Esophagus muscularis mucosa (tissue), 4 donors: Measurements from ENCODE around the gene ZFYVE27. TPM values are rescaled to one million over a fixed set of nuclear protein-coding genes. Genes with fewer than 3 reads are reported as not detected.

Experiments used
- DNase-seq: peaks from one replicate; pipeline ENCODE4 v3.0.0-alpha.2; 2017; ENCODE audit errors: extremely low spot score
- H3K27ac ChIP-seq, 4 donors: fragments of 200-600 bp; sonication (generic); replicated peaks in 1 of 4; 1 replicate in 3 of 4; 2 replicates in 1 of 4; pipeline ENCODE4 v1.5.1; 2016 to 2019; ENCODE audit warnings: mild to moderate bottlenecking in 1 of 4
- H3K27me3 ChIP-seq, 4 donors: fragments of 200-600 bp; sonication (generic); one replicate each; pipeline versions ENCODE4 v1.5.1 to v1.6.0; 2016 to 2019
- H3K36me3 ChIP-seq, 4 donors: fragments of 200-600 bp; sonication (generic); one replicate each; pipeline ENCODE4 v1.5.1; 2016 to 2019
- H3K4me1 ChIP-seq, 4 donors: fragments of 200-600 bp; sonication (generic); one replicate each; pipeline ENCODE4 v1.5.1; 2016 to 2019
- H3K4me3 ChIP-seq, 4 donors: fragments of 200-600 bp; sonication (generic); 1 replicate in 2 of 4; 2 replicates in 2 of 4; pipeline ENCODE4 v1.5.1; 2016 to 2019; ENCODE audit warnings: mild to moderate bottlenecking in 4 of 4, moderate library complexity in 1 of 4
- H3K9me3 ChIP-seq, 4 donors: fragments of 200-600 bp; sonication (generic); 1 replicate in 3 of 4; 2 replicates in 1 of 4; pipeline ENCODE4 v1.5.1; 2016 to 2019
- CTCF ChIP-seq, 3 experiments: fragments of 200-600 bp in 2 of 3; fragments of 450-650 bp in 1 of 3; sonication (generic) in 2 of 3; IDR thresholded peaks; one replicate each; pipeline ENCODE4 v1.5.1; 2017 to 2019; ENCODE audit warnings: antibody characterized with exemption in 3 of 3, mild to moderate bottlenecking in 2 of 3, moderate library complexity in 1 of 3
- EP300 ChIP-seq: sonication (generic); formaldehyde crosslinking; IDR thresholded peaks from one replicate; pipeline ENCODE4 v1.6.1; 2017; ENCODE audit warnings: antibody characterized with exemption
- POLR2A ChIP-seq: fragments of 450-650 bp; IDR thresholded peaks from one replicate; pipeline ENCODE4 v1.6.1; 2017; ENCODE audit warnings: antibody characterized with exemption, moderate library complexity, mild to moderate bottlenecking, low read depth
- POLR2AphosphoS5 ChIP-seq, 2 donors: sonication (generic); formaldehyde crosslinking; IDR thresholded peaks; one replicate each; pipeline ENCODE4 v1.6.1; 2017; ENCODE audit warnings: antibody characterized with exemption in 2 of 2
- WGBS: methylation state at CpG from one replicate; pipeline ENCODE4 v1.1.5; 2018; 5-methylcytosine and 5-hydroxymethylcytosine counted together
- intact Hi-C: fragments of 100-400 bp; cut with DNase I; formaldehyde crosslinking; loops from one replicate; pipeline ENCODE4 v1.15.1; 2023
- total RNA-seq, 4 donors: library from RNA; depleted of rRNA; stranded (reverse); fragments of >200 nt; gene quantifications; one replicate each; pipeline versions ENCODE4 v1.1.0 to v1.2.1, GENCODE V29; 2016

ZFYVE27 gene
- total RNA-seq, 4 donors from 2014 or later, result 7.1 to 17.2 (median 16.0) TPM

GRCh38 chr10:97770255-97770654 is 33.3 kb downstream of the ZFYVE27 start:
- TF ChIP-seq POLR2AphosphoS5 (IDR thresholded peaks at IDR 0.05) (no peak), CTCF (IDR thresholded peaks at IDR 0.05) (no peak), POLR2A (no peak), EP300 (no peak)
- peaks cover 0 to 15% (median 11%) of the 10 kb centered on the region in 4 donors for H3K4me1 ChIP-seq
- H3K27me3 ChIP-seq, result peaks cover 0 to 78% (median 13%) of the 10 kb centered on the region in 4 donors
- DNase-seq, result no peak
- H3K4me3 ChIP-seq, result peak overlapping the region; percentile 40 to 48 (median 44)
- intact Hi-C loops, result no loop called here
- no peaks in the 10 kb centered on the region for H3K36me3 ChIP-seq
- WGBS, result 74% methylated on average over 5 of the region's 5 CpGs
- no peak overlapping the region for H3K27ac ChIP-seq
- no peaks in the 10 kb centered on the region for H3K9me3 ChIP-seq

GRCh38 chr10:97771055-97771891 is 34.3 kb downstream of the ZFYVE27 start:
- intact Hi-C loops, result no loop called here
- WGBS, result 2% methylated on average over 29 of the region's 90 CpGs
- Histone ChIP-seq H3K36me3 (no peaks in the 10 kb centered on the region), H3K9me3 (no peaks in the 10 kb centered on the region), H3K4me1 (peaks cover 0 to 15% (median 11%) of the 10 kb centered on the region in 4 donors), H3K27me3 (peaks cover 0 to 78% (median 13%) of the 10 kb centered on the region in 4 donors), H3K4me3 (peak overlapping the region; percentile 40 to 48 (median 44)), H3K27ac (no peak overlapping the region)
- no peak for DNase-seq
- TF ChIP-seq POLR2AphosphoS5 (IDR thresholded peaks at IDR 0.05) (no peak), CTCF (IDR thresholded peaks at IDR 0.05) (no peak), EP300 (no peak), POLR2A (no peak)

GRCh38 chr10:97771913-97772823 is 35.2 kb downstream of the ZFYVE27 start, which contains the start of gene SFRP5:
Gene SFRP5, minus strand, starts transcription at chr10:97771999. Its CDS starts 166 bp downstream, at chr10:97771833.
- Histone ChIP-seq H3K27me3 (peaks cover 0 to 73% (median 13%) of the 10 kb centered on the region in 4 donors), H3K9me3 (no peaks in the 10 kb centered on the region), H3K27ac (no peak within 1 kb of the TSS), H3K36me3 (no peaks in the 10 kb centered on the region), H3K4me1 (peaks cover 0 to 15% (median 11%) of the 10 kb centered on the region in 4 donors), H3K4me3 (peak within 1 kb of the TSS; percentile 40 to 48 (median 44))
- DNase-seq, result no peak
- WGBS, result 19% methylated on average over 22 of the region's 44 CpGs
- intact Hi-C loops, result no loop called here
- TF ChIP-seq CTCF (IDR thresholded peaks at IDR 0.05) (no peak), POLR2AphosphoS5 (IDR thresholded peaks at IDR 0.05) (no peak), EP300 (no peak), POLR2A (no peak)

- DNase-seq, result no peak
- Histone ChIP-seq H3K36me3 (no peaks in the 10 kb centered on the region), H3K27ac (no peak overlapping the region), H3K27me3 (peaks cover 0 to 65% (median 13%) of the 10 kb centered on the region in 4 donors), H3K4me1 (peaks cover 0 to 15% (median 11%) of the 10 kb centered on the region in 4 donors), H3K4me3 (no peak overlapping the region), H3K9me3 (no peaks in the 10 kb centered on the region)
- intact Hi-C loops, result no loop called here
- WGBS, result 40% methylated on average over 1 of the region's 1 CpG
- TF ChIP-seq POLR2A, result no peak
- no peak for TF ChIP-seq EP300
- no peak for TF ChIP-seq POLR2AphosphoS5 (IDR thresholded peaks at IDR 0.05)
- TF ChIP-seq CTCF (IDR thresholded peaks at IDR 0.05), result no peak
Measured at GRCh38 chr10:97773096-97773495, 36.2 kb downstream of the ZFYVE27 start.
